Endothelial cell (in vitro differentiated cells): ENCODE measurements around the gene ARVCF. TPM values are rescaled to one million over a fixed set of nuclear protein-coding genes. Genes with fewer than 3 reads are reported as not detected.

Experiments
- DNase-seq: peaks from one replicate; pipeline ENCODE4 v3.0.0; 2021; ENCODE audit warnings: low spot score
- H3K27ac Mint-ChIP-seq: one replicate; pipeline ENCODE4 v1.8.0; 2021; ENCODE audit warnings: mixed read lengths, inconsistent platforms; ENCODE audit not compliant: unreplicated experiment
- H3K27me3 Mint-ChIP-seq: one replicate; pipeline ENCODE4 v1.8.0; 2021; ENCODE audit warnings: mild to moderate bottlenecking, moderate library complexity, mixed read lengths, inconsistent platforms; ENCODE audit not compliant: unreplicated experiment
- H3K36me3 Mint-ChIP-seq: one replicate; pipeline ENCODE4 v1.8.0; 2021; ENCODE audit warnings: mild to moderate bottlenecking, low read depth, mixed read lengths, inconsistent platforms; ENCODE audit not compliant: unreplicated experiment
- H3K4me1 Mint-ChIP-seq: one replicate; pipeline ENCODE4 v1.8.0; 2021; ENCODE audit warnings: mild to moderate bottlenecking, mixed read lengths, inconsistent platforms; ENCODE audit not compliant: unreplicated experiment
- H3K4me3 Mint-ChIP-seq: one replicate; pipeline ENCODE4 v1.8.0; 2021; ENCODE audit warnings: mild to moderate bottlenecking, mixed read lengths, inconsistent platforms; ENCODE audit not compliant: unreplicated experiment
- H3K9me3 Mint-ChIP-seq: one replicate; pipeline ENCODE4 v1.8.0; 2021; ENCODE audit warnings: mixed read lengths, inconsistent platforms; ENCODE audit not compliant: unreplicated experiment
- CTCF ChIP-seq: fragments of 200-600 bp; sonication (generic); IDR thresholded peaks from one replicate; pipeline ENCODE4 v1.5.0; 2021; ENCODE audit warnings: antibody characterized with exemption; ENCODE audit not compliant: unreplicated experiment
- total RNA-seq: library from RNA; stranded (reverse); fragmentation: NEBNext Ultra II Directional; extraction: Animal tissue kit (Norgen Biotek cat#: 25700); gene quantifications from one replicate; pipeline ENCODE4 v1.2.1, GENCODE V29; 2021; ENCODE audit not compliant: unreplicated experiment

Gene ARVCF
- total RNA-seq, 1 donor from 2014 or later = 67.3 TPM

DNA sequence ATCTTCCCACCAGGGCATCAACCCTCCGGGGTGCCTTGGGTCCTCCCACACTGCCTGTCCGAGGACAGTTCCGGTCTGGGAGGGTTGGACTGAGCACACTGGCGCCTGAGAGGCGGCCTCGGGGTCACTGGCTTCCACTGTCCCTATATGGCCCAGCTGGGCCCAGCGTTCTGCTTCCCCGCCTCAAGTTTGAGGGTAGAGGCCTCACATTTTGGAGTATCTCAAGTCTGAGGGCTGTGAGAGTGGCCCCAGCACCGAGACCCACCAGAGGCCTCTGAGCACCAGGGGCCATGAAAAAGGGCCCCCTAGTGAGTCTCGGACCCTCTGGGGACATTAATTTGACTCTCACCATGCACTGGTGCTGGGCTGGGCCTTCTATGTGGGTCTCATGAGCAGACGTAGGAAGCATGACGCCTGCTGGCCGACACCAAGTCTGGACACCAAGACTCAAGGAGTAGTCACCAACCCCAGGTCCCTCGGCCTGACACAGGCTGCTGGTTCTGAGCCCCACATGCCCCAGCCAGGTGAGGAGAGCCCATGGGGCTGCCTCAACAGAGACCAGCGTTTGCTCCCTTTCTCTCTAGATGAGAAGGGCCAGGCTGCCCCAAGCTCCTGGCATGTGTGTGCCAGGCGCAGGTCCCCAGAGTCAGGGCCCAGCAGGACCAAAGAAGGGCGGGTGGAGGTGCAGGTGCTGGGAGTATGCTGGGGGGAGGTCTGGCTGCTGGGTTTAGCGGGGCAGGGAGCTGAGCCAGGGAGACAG lies 27.5 kb downstream of the ARVCF start:
- no peak for DNase-seq
- Mint-ChIP-seq H3K4me3 (no peak overlapping the region), H3K4me1 (no peaks in the 10 kb centered on the region), H3K36me3 (no peaks in the 10 kb centered on the region), H3K27ac (no peak overlapping the region), H3K9me3 (no peaks in the 10 kb centered on the region), H3K27me3 (peaks cover 11% of the 10 kb centered on the region)
- no peak for TF ChIP-seq CTCF

GRCh38 chr22:19988331-19988808 lies 28.3 kb downstream of the ARVCF start:
- H3K4me3 Mint-ChIP-seq = no peak overlapping the region
- no peak for TF ChIP-seq CTCF
- DNase-seq = no peak
- no peaks in the 10 kb centered on the region for H3K9me3 Mint-ChIP-seq
- peaks cover 11% of the 10 kb centered on the region for H3K27me3 Mint-ChIP-seq
- no peak overlapping the region for H3K27ac Mint-ChIP-seq
- H3K4me1 Mint-ChIP-seq = no peaks in the 10 kb centered on the region
- H3K36me3 Mint-ChIP-seq = no peaks in the 10 kb centered on the region

DNA sequence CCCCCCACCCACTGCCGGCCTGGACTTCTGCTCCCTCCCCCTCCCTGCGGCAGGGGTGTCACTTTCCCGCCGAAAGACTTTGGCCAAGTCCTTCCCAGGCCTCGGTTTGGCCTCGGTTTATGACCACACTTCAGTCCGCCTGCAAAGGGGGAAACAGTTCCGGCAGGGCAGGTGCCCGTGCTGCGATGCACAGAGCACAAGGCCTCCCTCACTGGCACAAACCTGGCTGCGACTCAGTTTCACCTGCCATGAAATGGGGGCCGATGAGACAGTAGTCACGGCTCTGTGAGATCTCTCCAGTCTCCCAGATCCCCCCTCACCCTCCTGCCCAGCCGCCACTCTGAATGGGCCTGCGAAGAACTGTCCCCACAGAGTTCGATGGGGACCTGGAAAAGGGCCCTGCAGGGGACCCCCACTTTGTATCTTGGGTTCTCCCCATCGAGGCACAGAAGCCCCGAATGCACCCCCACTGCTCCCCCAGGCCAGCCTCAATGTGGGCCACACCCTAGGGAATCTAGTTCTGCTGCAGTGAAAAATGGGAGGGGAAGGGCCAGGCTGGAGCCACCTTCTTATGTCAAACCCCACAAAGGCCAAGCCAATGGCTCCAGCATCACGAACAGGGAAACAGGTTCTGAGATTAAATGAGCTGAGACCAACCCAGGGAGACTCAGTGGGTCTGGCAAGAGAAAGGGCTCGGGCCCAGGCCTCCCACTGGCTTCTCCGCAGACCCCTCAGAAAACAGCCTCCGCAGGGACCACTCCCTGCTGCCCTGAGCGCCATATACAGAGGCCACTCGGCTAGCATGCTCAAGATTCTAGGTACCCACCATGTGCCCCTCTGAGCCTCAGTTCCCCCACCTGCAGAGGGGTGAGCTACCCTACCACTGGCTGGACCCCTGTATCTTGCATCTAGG lies 29.0 kb downstream of the ARVCF start:
- H3K27me3 Mint-ChIP-seq = peaks cover 11% of the 10 kb centered on the region
- no peaks in the 10 kb centered on the region for H3K4me1 Mint-ChIP-seq
- TF ChIP-seq CTCF = no peak
- H3K36me3 Mint-ChIP-seq = no peaks in the 10 kb centered on the region
- H3K4me3 Mint-ChIP-seq = no peak overlapping the region
- DNase-seq = no peak
- no peaks in the 10 kb centered on the region for H3K9me3 Mint-ChIP-seq
- peak overlapping the region; percentile 13 for H3K27ac Mint-ChIP-seq

DNA sequence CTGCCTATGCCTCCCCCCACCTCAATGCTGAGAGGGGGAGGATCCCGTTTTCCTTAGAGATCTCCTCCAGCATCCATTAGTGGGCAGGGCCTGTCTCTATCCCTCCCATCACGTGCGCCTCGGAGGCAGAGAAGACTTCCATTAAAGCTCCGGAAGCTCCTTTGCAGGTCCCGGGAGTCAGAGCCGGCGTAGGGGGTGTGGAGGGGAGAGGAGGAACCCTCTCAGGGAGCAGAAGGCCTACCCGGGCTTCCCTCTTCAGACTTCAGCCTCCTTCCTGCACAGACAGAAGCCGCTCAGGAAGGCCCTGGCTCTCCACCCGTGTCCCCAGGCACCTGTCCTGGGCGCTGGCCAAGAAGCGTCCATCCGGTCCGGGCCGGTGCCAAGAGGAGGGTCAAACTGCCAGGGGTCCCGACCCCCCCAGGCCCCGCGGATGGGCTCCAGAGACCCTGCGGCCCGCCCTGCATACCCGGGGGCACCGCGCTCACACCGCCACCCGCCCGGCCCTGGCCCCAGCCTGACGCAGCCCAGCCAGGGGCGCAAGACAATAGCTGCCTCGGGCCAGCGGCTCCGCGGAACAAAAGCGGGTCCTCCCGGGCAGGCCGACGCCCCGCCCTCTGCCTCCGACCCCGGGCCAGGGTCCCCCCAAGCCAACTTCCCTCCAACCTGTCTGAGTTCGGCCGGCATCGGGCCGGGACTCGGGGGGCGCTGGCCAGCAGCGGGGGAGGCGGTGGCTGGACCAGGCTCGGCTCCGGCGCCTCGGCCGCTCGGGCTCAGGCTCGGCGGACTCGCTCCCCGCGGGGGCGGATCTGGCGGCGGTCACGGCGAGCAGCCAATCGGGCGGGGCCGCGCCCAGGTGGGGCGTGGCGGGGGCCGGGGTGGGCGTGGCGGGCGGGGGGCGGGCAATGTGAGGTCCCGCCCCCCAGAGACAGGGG lies 29.9 kb downstream of the ARVCF start:
- peak; percentile 84 for DNase-seq
- TF ChIP-seq CTCF = no peak
- Mint-ChIP-seq H3K36me3 (no peaks in the 10 kb centered on the region), H3K9me3 (no peaks in the 10 kb centered on the region), H3K4me3 (peak overlapping the region; percentile 77), H3K27me3 (peaks cover 11% of the 10 kb centered on the region), H3K4me1 (no peaks in the 10 kb centered on the region), H3K27ac (peak overlapping the region; percentile 52)
